Inferior parietal cortex (tissue), 1 donor: ENCODE measurements around the gene HIBADH.

Experiments used
- DNase-seq: peaks from one replicate; pipeline ENCODE4 v3.0.0-alpha.2; 2016; ENCODE audit errors: extremely low spot score

HIBADH gene

DNA sequence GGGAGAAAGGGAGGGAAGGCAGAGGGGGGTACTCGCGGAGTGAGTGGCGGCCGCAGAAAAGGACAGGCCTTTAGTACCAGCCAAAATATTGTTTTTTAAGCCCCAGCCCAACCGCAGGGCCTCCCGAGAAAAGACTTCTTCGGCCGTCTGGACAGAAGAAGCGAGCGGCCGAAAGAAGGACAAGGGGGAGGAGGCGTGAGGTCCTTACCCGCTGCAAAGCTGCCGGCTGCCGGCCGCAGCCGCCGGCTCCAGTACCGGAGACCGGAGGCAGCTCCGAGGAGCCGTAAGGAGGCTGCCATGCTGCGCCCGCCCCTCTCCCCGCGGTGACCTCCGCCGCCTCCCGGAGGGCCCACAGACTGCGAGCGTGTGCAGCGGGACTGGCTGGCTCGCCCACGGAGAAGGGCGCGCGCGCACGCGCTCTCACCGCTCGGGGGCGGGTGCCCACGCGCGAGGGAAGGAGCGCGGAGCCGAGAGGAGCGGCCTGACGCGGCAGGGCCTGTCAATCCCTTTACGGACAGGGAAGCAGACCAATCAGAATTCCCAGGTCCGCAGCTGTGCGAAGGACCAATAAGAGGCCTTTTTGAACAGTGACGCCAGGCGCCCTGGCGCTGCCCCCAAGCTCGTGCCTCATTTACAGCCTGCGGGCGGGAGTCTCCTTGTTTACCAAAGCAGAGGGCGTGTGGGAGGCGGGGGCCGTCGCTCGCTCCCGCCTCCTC lies at the start of gene HIBADH:
TSS of gene HIBADH (minus strand) at position 394 of the 716 bp plus-strand sequence. CDS start at position 299, 95 bp downstream.
- DNase-seq: peak; percentile 99

DNA sequence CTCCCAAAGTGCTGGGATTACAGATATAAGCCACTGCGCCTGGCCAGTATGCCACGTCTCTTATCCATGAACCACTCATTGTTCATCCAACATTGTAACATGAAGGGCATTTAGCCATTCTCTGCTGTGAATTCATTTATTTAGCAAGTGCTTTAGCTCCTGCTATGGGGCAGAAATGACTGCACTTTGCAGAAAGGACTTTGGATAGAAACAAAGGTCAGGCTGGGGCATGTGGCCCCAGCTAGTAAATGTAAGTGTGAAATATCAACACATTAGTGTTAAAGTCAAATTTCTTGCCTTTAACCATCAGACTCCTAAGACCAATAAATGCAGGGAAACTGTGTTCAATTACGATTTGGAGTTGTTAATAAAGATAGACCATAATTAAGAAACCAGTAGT lies 49.5 kb upstream of the HIBADH start:
- no peak for DNase-seq

DNA sequence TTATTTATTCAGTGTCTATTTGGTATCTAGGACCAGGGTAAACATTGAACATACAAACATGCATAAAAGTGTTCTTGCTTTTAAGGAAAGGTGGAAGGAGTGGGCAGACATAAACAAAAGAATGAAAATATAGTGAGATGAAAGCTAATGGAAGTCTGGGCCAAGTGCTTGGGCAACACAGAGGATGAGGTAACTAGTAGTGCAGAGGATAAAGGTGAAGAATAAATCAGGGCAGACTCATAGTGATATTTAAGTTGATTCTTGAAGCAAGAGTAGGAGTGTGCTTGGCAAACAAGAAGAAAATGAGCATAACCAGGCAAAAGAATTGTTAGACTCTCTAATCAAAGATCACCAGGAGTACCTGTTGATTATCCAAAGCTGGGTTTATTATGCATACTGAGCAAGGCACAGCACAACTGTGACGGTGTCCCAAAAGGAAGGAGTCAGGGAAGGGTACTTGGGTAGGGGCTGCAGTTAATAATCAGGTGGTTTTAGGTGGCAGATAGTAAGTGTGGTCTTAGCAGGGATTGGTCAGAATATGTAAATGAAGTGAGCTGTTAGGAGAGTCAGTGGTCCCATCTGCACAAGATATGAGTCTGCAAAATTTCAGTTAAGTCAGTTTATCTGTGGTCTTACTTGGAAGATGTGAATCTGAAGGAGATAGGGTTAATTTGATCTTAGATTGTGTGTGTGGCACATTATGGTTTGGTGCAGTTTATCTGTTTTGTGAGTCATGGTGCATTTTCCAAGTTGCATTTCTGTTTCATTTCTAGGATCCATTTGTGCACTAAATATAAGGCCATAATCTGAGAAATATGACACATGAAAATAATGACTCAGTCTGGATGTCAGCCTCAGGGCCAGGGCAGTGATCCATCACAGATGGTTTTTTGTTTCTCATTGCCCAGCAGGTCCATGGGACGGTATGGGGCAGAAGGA lies 46.7 kb upstream of the HIBADH start:
- no peak for DNase-seq

DNA sequence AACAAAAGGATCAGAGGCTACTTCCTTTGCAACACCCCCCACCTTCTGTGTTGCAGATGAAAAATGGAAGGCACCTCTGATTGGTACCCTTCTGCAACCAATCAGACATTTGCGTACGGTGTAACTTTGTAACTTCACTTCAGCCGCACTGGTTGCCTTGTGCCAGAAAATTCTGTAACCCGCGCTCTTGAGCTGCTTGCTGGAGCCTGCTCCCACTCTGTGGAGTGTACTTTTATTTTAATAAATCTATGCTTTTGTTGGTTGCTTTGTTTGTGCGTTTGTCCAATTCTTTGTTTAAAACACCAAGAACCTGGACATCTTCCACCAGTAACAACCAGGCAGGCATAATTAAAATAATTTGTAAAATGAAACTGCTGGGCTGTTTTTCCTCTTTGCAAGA lies 45.8 kb upstream of the HIBADH start:
- no peak for DNase-seq

DNA sequence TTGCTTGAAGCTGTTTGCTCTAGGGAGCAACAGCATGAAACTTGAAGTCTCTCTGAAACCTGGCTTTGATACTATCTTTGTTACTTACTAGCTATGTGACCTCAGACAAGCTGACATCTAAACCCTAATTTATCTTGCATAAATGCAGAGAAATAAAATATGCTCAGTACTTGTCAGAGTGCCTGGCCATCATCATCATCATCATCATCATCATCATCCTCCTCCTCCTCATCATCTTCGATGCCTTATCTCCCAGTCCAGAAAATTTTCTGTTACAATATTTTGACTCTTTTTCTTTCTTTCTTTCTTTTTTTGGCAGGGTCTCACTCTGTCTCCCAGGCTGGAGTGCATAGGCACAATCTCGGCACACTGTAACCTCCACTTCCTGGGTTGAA lies 42.5 kb upstream of the HIBADH start:
- no peak for DNase-seq

DNA sequence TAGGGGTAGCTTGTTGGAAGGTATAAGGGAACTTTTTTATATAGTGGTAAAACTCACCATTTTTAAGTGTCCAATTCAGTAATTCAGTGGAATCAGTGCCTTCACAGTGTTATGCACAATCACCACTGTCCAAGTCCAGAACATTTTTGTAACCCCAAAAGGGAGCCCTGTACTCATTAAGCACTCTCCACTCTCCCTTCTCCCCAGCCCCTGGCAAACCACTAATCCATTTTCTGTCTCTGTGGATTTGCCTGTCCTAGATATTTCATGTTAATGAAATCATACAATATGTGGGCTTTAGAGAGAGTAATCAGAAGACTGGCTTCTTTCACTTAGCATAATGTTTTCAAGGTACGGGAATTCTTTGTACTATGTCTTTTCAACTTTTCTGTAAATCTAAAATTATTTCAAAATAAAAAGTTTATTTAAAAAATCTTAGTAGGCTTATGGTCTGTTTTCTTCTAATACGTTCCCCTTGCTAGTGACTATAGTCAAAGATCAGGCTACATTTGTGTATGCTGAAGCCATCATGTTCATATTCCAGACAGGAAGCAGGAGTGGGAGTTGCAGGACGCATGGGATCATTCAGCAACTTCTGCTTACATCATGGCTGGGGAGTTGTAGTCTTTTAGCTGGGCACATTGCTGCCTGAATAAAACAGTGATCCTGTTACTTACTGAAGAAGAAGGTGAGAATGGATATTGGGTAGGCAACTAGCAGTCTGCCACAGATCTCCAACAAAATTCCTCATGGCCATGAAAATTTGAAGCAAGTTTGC lies 41.9 kb upstream of the HIBADH start:
- no peak for DNase-seq

DNA sequence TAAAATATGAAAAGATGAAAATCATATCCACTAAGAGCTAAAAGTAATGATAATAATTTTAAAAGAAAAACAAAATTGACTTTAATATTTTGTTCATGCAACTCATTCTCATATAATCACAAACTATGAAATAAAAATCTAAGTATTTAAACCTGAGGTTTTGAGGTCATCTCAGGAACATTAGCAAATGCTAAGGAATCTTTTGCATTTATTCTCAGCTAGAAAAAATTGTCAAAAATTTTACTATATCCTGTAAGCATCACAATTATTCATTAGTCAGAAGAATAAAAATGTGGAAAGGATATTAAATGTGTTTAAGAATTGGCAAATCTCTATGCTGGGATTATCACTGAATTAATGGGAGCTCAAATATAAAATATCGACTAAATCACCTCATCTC lies 40.5 kb upstream of the HIBADH start:
- no peak for DNase-seq

DNA sequence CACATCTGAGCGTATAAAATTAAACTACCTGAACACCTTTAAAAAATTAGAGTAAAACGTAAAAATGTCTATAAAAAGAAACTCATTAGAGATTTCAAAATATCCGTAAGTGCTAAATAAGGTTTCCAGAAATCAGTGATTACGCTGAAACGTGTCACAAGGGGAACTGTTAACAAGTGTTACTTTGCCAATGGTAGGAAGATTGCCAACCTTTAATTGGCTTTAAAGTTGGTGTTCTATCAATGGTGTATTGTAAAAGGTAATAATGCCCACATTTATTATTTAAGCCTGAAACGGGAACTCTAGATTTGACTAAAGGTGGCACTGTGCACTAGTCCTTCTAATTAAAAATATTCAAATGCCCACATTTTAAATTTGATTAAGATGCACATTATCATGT lies 37.8 kb upstream of the HIBADH start:
- DNase-seq: no peak

DNA sequence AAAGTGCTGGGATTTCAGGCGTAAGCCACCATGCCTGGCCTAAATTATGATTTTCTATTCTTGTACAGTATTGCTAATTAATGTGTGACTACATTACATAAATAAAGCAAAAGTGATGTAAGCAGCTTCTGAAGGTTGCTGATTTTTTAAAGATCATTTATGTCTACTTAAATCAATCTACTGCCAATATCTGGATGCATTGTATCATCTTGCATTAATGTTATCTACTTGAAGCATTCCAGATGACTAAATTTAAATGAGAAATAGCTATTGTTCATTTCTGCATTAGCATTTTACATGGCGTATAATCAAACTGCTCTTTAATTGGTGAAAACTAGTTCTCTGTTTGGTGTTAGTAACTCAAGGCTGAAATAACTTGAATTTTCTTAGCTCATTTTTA lies 37.1 kb upstream of the HIBADH start:
- DNase-seq: no peak

DNA sequence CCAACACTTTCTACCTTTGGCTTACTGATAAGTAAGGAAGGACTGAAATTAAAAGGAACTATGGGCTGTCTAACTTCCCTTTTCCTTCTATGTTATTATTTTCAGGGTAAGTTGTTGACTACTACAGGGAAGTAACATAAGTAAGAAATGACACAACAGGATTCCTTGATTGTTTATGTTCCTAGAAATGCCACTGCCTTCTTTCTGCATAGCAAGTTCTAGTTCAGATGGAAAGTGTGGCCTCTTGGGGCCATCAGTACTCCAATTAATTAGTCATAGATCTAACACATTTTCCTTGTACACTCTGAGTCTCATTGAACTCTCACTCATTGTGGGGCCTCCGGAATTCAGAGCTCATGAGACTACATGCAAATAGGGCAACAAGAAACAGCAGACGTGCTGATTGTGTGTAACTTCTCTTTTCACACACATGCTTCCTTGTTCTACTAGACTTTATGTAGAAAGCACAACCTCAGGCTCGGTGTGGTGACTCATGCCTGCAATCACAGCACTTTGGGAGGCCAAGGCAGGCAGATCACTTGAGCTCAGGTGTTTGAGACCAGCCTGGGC lies 35.3 kb upstream of the HIBADH start:
- no peak for DNase-seq

DNA sequence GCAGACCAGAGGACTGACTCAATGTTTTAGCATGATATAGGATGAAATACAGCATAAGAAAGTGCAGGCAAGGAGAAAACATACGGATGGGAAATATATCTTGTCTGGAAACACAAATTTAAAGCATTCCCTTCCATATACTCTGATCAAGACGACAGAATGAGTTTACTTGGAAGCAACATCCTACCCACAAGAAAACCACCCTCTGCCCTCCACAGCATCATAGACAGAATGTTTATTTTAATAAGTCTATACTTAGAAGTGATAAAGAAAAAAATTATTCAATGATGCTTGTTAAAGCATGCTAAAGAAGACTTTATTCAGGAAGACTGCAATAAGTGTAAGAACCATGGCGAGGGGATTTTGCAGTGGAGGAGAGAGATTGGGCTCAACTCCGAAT lies 32.4 kb upstream of the HIBADH start:
- no peak for DNase-seq

DNA sequence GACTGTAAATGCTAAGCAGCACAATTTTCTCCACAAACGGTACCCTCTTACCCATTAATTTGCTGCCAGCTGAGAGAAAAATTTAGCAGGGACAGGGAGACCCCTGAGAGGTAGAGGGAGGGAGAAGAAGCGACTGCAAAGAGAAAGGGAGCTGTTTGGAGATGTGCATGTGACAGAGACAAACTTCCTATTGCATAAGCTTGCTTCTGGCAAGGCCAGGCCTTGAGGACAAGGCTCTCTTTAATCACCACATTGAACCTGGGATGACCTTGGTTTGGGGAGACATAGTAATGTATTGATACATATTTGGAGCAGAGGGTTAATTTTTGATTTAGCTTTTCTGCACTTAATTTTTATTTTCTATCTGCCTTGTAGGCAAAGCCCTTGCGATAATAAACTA lies 31.1 kb upstream of the HIBADH start:
- no peak for DNase-seq

DNA sequence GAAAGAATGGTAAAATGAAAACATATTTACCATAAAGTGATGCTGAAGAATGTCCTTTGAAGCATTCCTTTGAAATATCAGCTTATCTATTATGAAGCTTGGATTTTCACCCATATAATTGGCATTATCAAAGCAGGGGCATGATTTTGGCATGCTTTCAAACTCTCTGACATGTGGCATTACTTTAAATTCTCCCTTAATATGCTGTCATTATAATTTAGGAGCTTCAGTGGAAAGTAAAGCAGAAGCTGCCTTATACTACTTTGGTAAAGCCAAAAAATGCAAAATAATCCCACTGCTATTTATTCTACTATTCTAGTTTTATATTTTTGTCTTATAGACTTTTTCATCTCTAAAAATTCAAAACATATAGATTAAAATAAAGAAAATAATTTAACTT lies 28.0 kb upstream of the HIBADH start:
- no peak for DNase-seq

DNA sequence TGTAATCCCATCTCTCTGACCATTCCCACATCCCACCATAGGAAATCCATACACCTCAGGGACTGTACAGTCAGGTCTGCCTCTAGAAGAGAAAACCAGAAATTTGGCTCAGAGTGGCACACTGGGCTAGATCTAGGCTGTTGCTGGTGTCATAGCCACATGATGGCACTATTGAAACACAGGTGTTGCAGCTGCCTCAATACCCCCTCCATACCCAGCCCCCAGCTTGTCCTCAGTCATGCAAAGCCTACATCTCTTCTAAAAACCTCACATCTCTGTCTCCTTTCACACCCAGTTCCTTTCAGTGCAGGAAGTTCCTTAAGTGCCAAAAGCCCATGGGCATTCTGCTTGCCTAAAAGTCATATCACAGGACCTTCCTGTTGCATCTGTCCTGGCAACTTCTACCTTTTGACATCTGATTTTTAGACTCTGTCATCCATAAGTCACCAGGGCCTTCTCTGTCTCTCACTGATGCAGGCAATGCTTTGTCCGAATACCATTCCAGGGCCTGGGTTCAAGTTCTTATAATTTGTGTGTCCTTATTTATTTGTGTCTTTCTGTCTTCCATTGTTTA lies 27.0 kb upstream of the HIBADH start:
- no peak for DNase-seq

DNA sequence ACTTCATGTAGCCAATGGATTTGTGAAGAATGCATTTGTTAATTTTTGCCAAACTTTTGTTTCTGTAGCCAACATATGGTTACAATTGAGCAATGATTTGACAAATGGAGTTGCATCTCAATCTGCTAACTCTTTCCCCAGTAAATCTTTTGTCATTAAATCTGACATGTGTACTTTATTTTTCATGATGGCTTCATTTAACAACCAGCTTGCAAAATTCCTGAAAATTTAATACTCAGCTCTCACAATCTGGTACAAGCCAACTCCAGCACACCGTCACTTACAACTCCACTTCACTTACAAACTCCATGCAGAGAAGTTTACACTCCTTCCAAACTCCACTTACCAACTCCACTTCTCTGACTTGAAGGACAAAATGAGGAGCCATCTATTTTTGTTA lies 26.5 kb upstream of the HIBADH start:
- DNase-seq: no peak

DNA sequence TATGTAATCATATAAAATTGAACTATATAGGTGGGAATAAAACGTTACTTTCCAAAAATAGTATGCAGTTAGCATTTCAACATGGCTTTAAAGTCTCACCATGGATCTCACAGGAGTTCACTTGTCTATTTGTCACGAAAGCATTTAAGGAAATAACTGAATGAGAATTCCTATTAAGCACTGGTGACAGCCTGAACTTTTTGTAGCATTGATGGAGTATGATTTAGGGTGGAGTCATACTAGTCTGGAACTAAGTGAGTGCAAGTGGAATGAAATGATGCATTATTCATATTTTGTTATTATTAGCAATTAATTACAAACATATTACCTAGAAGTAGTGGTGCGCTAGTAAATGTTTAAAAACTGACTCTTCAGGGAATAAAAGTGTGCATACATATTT lies 26.0 kb upstream of the HIBADH start:
- DNase-seq: no peak

DNA sequence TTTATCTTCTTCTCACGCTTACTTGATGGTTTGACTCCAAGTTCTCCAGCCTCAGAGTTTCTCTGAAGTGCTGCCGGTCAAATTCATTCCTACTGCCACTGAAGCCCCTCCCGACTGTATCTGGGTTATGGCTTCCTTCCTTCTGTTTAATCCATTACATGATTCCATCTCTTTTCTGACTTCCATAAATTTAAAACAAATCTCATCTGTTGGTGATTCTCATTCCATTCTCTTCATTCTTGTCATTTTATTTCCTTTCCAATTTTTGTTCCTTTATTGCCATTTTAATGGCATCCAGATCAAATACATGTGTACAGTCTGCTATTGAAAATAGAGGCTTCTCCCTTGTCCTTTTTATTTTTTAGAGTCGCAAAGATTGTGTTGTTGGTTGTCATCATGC lies 25.4 kb upstream of the HIBADH start:
- DNase-seq: no peak

DNA sequence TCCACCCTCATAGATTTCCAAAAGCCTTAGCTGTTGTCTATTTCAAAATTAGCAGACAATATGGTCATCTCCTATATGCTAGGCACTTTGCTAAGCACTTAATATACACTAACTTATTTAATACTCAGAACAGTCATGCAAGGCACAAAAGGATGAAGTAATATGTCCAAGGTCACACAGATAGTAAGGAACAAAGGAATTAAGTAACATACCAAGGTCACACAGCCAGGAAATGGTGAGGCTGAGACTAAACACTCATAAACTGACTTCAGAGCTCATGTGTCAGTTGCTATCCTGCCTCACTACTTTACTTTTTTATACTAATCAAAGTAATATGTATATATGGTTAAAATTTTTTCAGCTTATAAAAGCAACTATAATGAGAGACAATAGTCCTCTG lies 23.6 kb upstream of the HIBADH start:
- DNase-seq: no peak

DNA sequence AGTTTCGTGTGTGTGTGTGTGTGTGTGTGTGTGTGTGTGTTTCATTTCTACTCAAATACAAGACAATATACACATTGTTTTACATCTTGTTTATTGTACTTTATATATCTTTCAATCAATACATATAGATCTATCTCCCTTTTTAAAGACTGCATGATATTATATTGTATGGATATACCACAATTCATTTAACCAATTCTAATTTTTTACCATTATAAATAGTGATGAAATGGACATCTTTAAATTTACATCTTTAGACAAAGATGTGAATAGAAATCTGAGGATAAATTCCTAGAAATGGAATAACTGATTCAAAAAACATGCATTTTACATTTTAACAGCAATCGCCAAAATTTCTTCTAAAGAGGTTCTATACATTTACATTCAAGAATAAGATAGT lies 23.2 kb upstream of the HIBADH start:
- DNase-seq: no peak

DNA sequence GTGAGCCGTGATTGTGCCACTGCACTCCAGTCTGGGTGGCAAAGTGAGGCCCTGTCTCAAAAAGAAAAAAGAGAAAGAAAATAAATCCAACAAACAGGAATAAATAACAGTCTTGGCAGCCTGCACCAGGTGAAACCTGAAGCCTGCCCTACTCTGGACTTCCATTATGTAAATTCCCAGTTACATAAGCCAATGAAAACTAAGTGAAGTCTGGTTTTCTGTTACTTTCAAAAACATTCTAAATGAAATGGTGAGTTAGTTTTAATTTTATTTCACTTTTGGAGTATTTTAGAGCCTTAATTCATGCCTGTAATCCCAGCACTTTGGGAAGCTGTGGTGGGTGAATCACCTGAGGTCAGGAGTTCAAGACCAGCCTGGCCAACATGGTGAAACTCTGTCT lies 22.5 kb upstream of the HIBADH start:
- DNase-seq: no peak

DNA sequence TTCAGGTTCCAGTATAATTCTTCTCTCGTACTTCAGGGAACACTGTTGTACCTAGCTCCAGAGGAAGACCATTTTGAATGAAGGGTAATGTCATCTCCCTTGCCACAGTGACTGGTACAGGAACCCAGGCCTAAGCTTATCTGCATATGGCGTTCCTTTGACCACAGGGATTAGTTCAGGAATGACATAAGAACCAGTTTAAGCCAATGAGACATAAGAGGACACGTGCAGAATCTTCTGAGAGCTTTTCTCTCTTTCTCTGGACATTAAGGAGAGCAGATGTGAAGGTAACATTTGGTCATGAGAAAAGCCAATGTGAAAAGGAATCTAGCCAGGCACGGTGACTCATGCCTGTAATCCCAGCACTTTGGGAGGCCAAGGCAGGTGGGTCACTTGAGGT lies 21.8 kb upstream of the HIBADH start:
- no peak for DNase-seq

DNA sequence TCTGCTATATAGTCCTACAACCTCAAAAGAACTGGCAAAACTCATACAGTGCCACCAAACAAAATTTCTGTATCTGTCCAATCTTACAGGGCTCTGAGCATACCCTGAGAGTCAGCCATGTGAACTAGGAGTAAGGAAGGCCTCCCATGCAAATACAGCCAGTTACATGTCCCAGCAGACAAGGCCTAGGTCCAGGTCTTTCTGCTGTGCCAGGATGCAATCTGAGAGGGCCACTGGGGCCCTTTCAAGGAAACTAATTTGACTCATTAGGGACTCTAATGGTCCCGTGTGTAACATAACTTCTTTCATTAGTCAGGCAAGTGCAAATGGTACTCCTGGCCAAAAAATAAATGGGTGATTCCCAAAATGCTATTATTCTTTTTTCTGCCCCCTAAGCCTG lies 17.9 kb upstream of the HIBADH start:
- no peak for DNase-seq
